GM20431 (cell line): ENCODE measurements around the gene UCP3.
"Not testable (repeated sequence)": the region's sequence is repeated elsewhere in the genome, so short reads cannot be mapped to it uniquely, and the experiment has no call there.

Source experiments
- in situ Hi-C: fragments of 300-500 bp; cut with MseI, MboI; formaldehyde crosslinking; loops from one replicate; pipeline ENCODE4 v1.15.0; 2020; ENCODE audit warnings: low sequenced_read_pairs; ENCODE audit not compliant: unreplicated experiment

Gene UCP3

GRCh38 chr11:74002832-74003231 lies 6.1 kb downstream of the UCP3 start:
- in situ Hi-C loops = no loop called here

GRCh38 chr11:74001822-74002286 lies 7.0 kb downstream of the UCP3 start:
- in situ Hi-C loops = no loop called here

- in situ Hi-C loops = no loop called here
Measured at GRCh38 chr11:74000307-74001133, 8.4 kb downstream of the UCP3 start.

GRCh38 chr11:73999581-74000306 lies 9.1 kb downstream of the UCP3 start:
- in situ Hi-C loops = no loop called here

- in situ Hi-C loops = no loop called here
Measured at GRCh38 chr11:73998846-73999575, 9.9 kb downstream of the UCP3 start.

- in situ Hi-C loops = no loop called here
Measured at GRCh38 chr11:73997120-73997770, 11.6 kb downstream of the UCP3 start.

- in situ Hi-C loops = no loop called here
Measured at GRCh38 chr11:73996161-73996747, 12.6 kb downstream of the UCP3 start.

- in situ Hi-C loops = no loop called here
Measured at GRCh38 chr11:73995731-73996130, 13.2 kb downstream of the UCP3 start.

GRCh38 chr11:73995247-73995646 lies 13.6 kb downstream of the UCP3 start:
- in situ Hi-C loops = no loop called here

GRCh38 chr11:73991471-73992006 lies 17.3 kb downstream of the UCP3 start:
- in situ Hi-C loops = no loop called here

GRCh38 chr11:73990730-73991129 lies 18.2 kb downstream of the UCP3 start:
- in situ Hi-C loops = no loop called here

GRCh38 chr11:73989156-73989555 lies 19.7 kb downstream of the UCP3 start:
- in situ Hi-C loops = no loop called here

GRCh38 chr11:73988227-73988626 lies 20.7 kb downstream of the UCP3 start:
- in situ Hi-C loops = no loop called here

GRCh38 chr11:73985661-73986060 lies 23.2 kb downstream of the UCP3 start:
- in situ Hi-C loops = not testable (repeated sequence)

GRCh38 chr11:73983741-73984538 lies 24.9 kb downstream of the UCP3 start:
- in situ Hi-C loops = no loop called here

- in situ Hi-C loops = no loop called here
Measured at GRCh38 chr11:73982990-73983740, 25.7 kb downstream of the UCP3 start.

- in situ Hi-C loops = no loop called here
Measured at GRCh38 chr11:73982595-73982989, 26.3 kb downstream of the UCP3 start, which contains the start of gene UCP2. UCP2 (minus strand) TSS chr11:73982843; CDS start chr11:73978378, 4,465 bp downstream.
